OCI-LY1 (cell line): Measurements from ENCODE around the gene SMYD3.

Experiments used
- H2AFZ ChIP-seq: fragments of 200-600 bp; sonication (generic), shearing (Covaris generic); 2 replicates; pipeline ENCODE4 v1.6.0; 2014; ENCODE audit warnings: antibody characterized with exemption, mild to moderate bottlenecking, low read length
- H3F3A ChIP-seq: fragments of 200-600 bp; sonication (generic), shearing (Covaris generic); 2 replicates; pipeline ENCODE4 v1.6.0; 2014; ENCODE audit warnings: mild to moderate bottlenecking, antibody characterized with exemption, low read length, moderate library complexity; ENCODE audit not compliant: insufficient read depth
- H3K27ac ChIP-seq: fragments of 200-600 bp; sonication (generic); 2 replicates; pipeline ENCODE4 v1.5.1; 2014; ENCODE audit warnings: low read length, mixed run types, mild to moderate bottlenecking, low read depth; ENCODE audit not compliant: poor library complexity, severe bottlenecking
- H3K27me3 ChIP-seq: fragments of 200-600 bp; sonication (generic); 2 replicates; pipeline ENCODE4 v1.6.0; 2014; ENCODE audit warnings: antibody characterized with exemption, mild to moderate bottlenecking, low read length, moderate library complexity; ENCODE audit not compliant: insufficient read depth
- H3K36me3 ChIP-seq: fragments of 200-600 bp; sonication (generic); 2 replicates; pipeline ENCODE4 v1.6.1; 2014; ENCODE audit warnings: mild to moderate bottlenecking, antibody characterized with exemption, low read length, moderate library complexity, mixed read lengths; ENCODE audit not compliant: insufficient read depth
- H3K4me1 ChIP-seq: fragments of 200-600 bp; sonication (generic); 2 replicates; pipeline ENCODE4 v1.5.1; 2014; ENCODE audit warnings: mild to moderate bottlenecking, low read length, moderate library complexity; ENCODE audit not compliant: insufficient read depth, severe bottlenecking
- H3K4me2 ChIP-seq: fragments of 200-600 bp; sonication (generic), shearing (Covaris generic); 2 replicates; pipeline ENCODE4 v1.6.1; 2014; ENCODE audit warnings: low read length
- H3K4me3 ChIP-seq: fragments of 200-600 bp; sonication (generic); 2 replicates; pipeline ENCODE4 v1.5.1; 2014; ENCODE audit warnings: low read length, low read depth, mild to moderate bottlenecking, mixed read lengths; ENCODE audit not compliant: poor library complexity, severe bottlenecking
- H3K79me2 ChIP-seq: fragments of 200-600 bp; shearing (Covaris generic); 2 replicates; pipeline ENCODE4 v1.6.1; 2016; ENCODE audit warnings: mixed run types, low read length, mixed read lengths; ENCODE audit not compliant: insufficient read depth
- H3K9ac ChIP-seq: fragments of 200-600 bp; sonication (generic), shearing (Covaris generic); 2 replicates; pipeline ENCODE4 v1.6.1; 2014; ENCODE audit warnings: mild to moderate bottlenecking, low read length, mixed read lengths
- H3K9me2 ChIP-seq: fragments of 200-600 bp; sonication (generic), shearing (Covaris generic); 2 replicates; pipeline ENCODE4 v1.6.1; 2014; ENCODE audit warnings: low read depth, mild to moderate bottlenecking, low read length, mixed read lengths
- H3K9me3 ChIP-seq: fragments of 200-600 bp; shearing (Covaris generic); 2 replicates; pipeline ENCODE4 v1.6.1; 2014; ENCODE audit warnings: low read length, mixed read lengths
- H4K20me1 ChIP-seq: fragments of 200-600 bp; sonication (generic), shearing (Covaris generic); 2 replicates; pipeline ENCODE4 v1.6.0; 2016; ENCODE audit warnings: mild to moderate bottlenecking, low read length; ENCODE audit not compliant: insufficient read depth
- EZH2 ChIP-seq: fragments of 200-600 bp; sonication (generic), shearing (Covaris generic); IDR thresholded peaks from 2 replicates; pipeline ENCODE4 v1.8.0; 2017; ENCODE audit warnings: borderline replicate concordance, mixed run types, mild to moderate bottlenecking, antibody characterized with exemption, low read length, moderate library complexity, mixed read lengths
- TF ChIP-seq, protein P1 (sequence below): fragments of 200-600 bp; sonication (generic), shearing (Covaris generic); IDR thresholded peaks from 2 replicates; pipeline ENCODE4 v1.5.1; 2017; ENCODE audit warnings: mild to moderate bottlenecking, antibody characterized with exemption, low read length, moderate library complexity, mixed read lengths

SMYD3 gene

GRCh38 chr1:246226041-246226440, 281.0 kb downstream of the SMYD3 start:
- Histone ChIP-seq H3K9me3 (peaks cover 12% of the 10 kb centered on the region; the same call in 1 of the 2 replicates), H3K4me1 (no peaks in the 10 kb centered on the region), H3K9me2 (no peaks in the 10 kb centered on the region), H3K4me2 (no peak overlapping the region), H3F3A (no peaks in the 10 kb centered on the region), H3K9ac (no peak overlapping the region), H3K27me3 (no peaks in the 10 kb centered on the region), H3K4me3 (no peak overlapping the region), H3K27ac (no peak overlapping the region), H2AFZ (no peak overlapping the region), H3K36me3 (no peaks in the 10 kb centered on the region; the same call in 1 of the 2 replicates), H3K79me2 (no peaks in the 10 kb centered on the region), H4K20me1 (no peaks in the 10 kb centered on the region)
- no peak for TF ChIP-seq EZH2
- TF ChIP-seq, protein P1, sequence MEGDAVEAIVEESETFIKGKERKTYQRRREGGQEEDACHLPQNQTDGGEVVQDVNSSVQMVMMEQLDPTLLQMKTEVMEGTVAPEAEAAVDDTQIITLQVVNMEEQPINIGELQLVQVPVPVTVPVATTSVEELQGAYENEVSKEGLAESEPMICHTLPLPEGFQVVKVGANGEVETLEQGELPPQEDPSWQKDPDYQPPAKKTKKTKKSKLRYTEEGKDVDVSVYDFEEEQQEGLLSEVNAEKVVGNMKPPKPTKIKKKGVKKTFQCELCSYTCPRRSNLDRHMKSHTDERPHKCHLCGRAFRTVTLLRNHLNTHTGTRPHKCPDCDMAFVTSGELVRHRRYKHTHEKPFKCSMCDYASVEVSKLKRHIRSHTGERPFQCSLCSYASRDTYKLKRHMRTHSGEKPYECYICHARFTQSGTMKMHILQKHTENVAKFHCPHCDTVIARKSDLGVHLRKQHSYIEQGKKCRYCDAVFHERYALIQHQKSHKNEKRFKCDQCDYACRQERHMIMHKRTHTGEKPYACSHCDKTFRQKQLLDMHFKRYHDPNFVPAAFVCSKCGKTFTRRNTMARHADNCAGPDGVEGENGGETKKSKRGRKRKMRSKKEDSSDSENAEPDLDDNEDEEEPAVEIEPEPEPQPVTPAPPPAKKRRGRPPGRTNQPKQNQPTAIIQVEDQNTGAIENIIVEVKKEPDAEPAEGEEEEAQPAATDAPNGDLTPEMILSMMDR, result no peak

DNA sequence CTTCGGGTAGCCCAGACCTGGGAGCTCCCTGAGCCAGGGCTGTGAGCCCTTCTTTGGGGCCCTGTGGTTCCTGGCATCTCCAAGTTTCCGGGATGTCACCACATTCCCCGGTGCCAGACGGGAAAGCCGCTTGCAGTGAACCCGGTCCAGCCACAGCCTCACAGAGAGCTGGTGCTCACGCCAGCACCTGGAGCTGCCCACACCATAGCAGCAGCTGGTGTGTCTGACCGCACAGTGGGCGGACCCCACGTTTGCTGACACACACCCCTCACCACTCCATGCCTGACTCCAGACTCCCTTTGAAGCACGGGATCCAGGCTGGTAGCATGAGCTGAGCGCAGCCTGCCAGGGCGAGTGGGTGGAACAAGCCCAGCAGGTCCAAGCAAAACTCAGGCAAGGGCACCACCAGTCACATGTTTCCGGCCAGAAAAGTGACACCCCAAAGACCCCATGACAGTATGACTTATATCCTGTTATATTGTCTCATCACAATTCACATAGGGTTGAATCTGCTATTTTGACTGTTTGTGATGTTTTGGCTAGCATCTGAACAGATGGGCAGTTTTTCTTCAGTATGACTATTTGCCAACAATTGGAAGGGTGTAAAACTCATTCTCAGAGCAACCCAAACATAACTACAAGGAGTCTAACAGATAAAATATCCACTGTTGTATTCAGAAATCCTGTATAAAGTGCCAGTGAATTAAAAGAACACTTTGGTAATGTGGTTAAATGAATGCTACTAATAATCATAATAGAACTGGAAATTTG, 285.4 kb downstream of the SMYD3 start:
- Histone ChIP-seq H3K36me3 (no peaks in the 10 kb centered on the region; the same call in 1 of the 2 replicates), H3K4me1 (peaks cover 13% of the 10 kb centered on the region), H3K27ac (no peak overlapping the region), H4K20me1 (no peaks in the 10 kb centered on the region), H3K27me3 (no peaks in the 10 kb centered on the region), H3K4me2 (no peak overlapping the region), H3K9me2 (no peaks in the 10 kb centered on the region), H3K9me3 (peaks cover 20% of the 10 kb centered on the region; the same call in 1 of the 2 replicates), H3F3A (no peaks in the 10 kb centered on the region), H3K79me2 (no peaks in the 10 kb centered on the region), H3K9ac (no peak overlapping the region), H2AFZ (no peak overlapping the region), H3K4me3 (no peak overlapping the region)
- TF ChIP-seq, protein P1, result no peak
- TF ChIP-seq EZH2, result no peak

DNA sequence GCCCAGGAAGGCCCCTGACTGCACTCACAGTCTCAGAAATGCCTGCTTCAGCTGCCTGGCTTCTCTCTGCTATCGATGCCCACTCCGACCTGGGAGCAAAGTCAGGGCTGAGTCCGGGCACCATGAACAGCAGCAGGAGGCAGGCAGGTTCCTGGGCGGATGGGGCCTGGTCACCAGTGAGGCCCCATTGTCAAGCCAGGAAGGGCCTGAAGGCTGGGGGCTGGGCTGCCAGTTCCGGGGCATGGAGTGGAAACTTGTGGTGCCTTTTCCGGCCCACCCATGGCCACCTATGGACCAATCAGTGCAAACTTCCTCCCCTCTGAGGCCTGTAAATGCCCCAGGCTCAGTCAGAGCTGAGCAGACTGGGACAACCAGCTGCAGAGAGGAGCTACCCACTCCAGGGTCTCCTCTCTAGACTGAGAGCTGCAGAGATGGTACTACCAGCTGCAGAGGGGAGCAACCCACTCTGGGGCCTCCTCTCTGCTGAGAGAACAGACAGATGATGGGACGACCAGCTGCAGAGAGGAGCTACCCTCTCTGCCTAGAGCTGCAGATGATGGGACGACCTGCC, 286.5 kb downstream of the SMYD3 start:
- H3K36me3 ChIP-seq, result no peaks in the 10 kb centered on the region; the same call in 1 of the 2 replicates
- peaks cover 15% of the 10 kb centered on the region for H3K4me1 ChIP-seq
- H3K4me3 ChIP-seq, result no peak overlapping the region
- H3F3A ChIP-seq, result no peaks in the 10 kb centered on the region
- no peaks in the 10 kb centered on the region for H3K9me2 ChIP-seq
- no peak overlapping the region for H3K4me2 ChIP-seq
- H3K9ac ChIP-seq, result no peak overlapping the region
- H3K9me3 ChIP-seq, result peaks cover 20% of the 10 kb centered on the region; the same call in 1 of the 2 replicates
- no peaks in the 10 kb centered on the region for H3K27me3 ChIP-seq
- no peaks in the 10 kb centered on the region for H3K79me2 ChIP-seq
- no peak for TF ChIP-seq EZH2
- TF ChIP-seq, protein P1, result no peak
- H3K27ac ChIP-seq, result peak overlapping the region; percentile 79
- H4K20me1 ChIP-seq, result no peaks in the 10 kb centered on the region
- H2AFZ ChIP-seq, result no peak overlapping the region
